Osteoblast (primary cell): Measurements from ENCODE around the gene MDGA2. TPM values are rescaled to one million over a fixed set of nuclear protein-coding genes. Genes with fewer than 3 reads are reported as not detected.

Experiments
- DNase-seq: peaks from one replicate; pipeline ENCODE4 v3.0.0; 2011; ENCODE audit warnings: low spot score, mixed read lengths; ENCODE audit not compliant: insufficient read length; ENCODE audit errors: missing footprints
- H2AFZ ChIP-seq: 2 replicates; pipeline ENCODE4 v1.6.0; 2011; ENCODE audit warnings: mild to moderate bottlenecking, low read length
- H3K27ac ChIP-seq: 2 replicates; pipeline ENCODE4 v1.5.1; 2011; ENCODE audit warnings: mild to moderate bottlenecking, low read depth, low read length, moderate library complexity
- H3K27me3 ChIP-seq: 2 replicates; pipeline ENCODE4 v1.6.0; 2012; ENCODE audit warnings: mild to moderate bottlenecking, control low read depth, inconsistent platforms, low read length, moderate library complexity; ENCODE audit not compliant: insufficient read depth
- H3K36me3 ChIP-seq: 2 replicates; pipeline ENCODE4 v1.5.1; 2011; ENCODE audit warnings: mild to moderate bottlenecking, low read length, control low read depth, moderate library complexity; ENCODE audit not compliant: insufficient read depth
- H3K4me1 ChIP-seq: 2 replicates; pipeline ENCODE4 v1.5.1; 2011; ENCODE audit warnings: mild to moderate bottlenecking, low read length, control low read depth, moderate library complexity; ENCODE audit not compliant: insufficient read depth
- H3K4me2 ChIP-seq: 2 replicates; pipeline ENCODE4 v1.6.0; 2011; ENCODE audit warnings: mild to moderate bottlenecking, low read length; ENCODE audit not compliant: insufficient read depth
- H3K4me3 ChIP-seq: fragments of 200-600 bp; sonication (generic); 3 replicates; pipeline ENCODE4 v1.5.1; 2012; ENCODE audit warnings: mild to moderate bottlenecking, low read length, inconsistent platforms; ENCODE audit not compliant: insufficient read depth
- H3K79me2 ChIP-seq: 2 replicates; pipeline ENCODE4 v1.6.0; 2012; ENCODE audit warnings: mild to moderate bottlenecking, low read length, control low read depth, inconsistent platforms; ENCODE audit not compliant: insufficient read depth
- H3K9me3 ChIP-seq: 2 replicates; pipeline ENCODE4 v1.5.1; 2011; ENCODE audit warnings: low read depth, low read length, control low read depth
- H4K20me1 ChIP-seq: 2 replicates; pipeline ENCODE4 v1.6.0; 2012; ENCODE audit warnings: mild to moderate bottlenecking, low read length, control low read depth; ENCODE audit not compliant: insufficient read depth
- CTCF ChIP-seq: IDR thresholded peaks from 2 replicates; pipeline ENCODE4 v1.5.1; 2011; ENCODE audit warnings: mild to moderate bottlenecking, low read depth, low read length, moderate library complexity; ENCODE audit errors: extremely low read depth
- total RNA-seq: library from RNA; depleted of rRNA; stranded (reverse); fragments of >200 nt; gene quantifications from 2 replicates; pipeline ENCODE4 v1.2.3, GENCODE V29; 2012

MDGA2 gene
- total RNA-seq, 1 donor: not detected

- Histone ChIP-seq H3K79me2 (no peaks in the 10 kb centered on the region), H3K27ac (no peak overlapping the region), H4K20me1 (no peaks in the 10 kb centered on the region), H3K36me3 (no peaks in the 10 kb centered on the region), H3K4me1 (no peaks in the 10 kb centered on the region), H3K27me3 (no peaks in the 10 kb centered on the region), H3K4me2 (no peak overlapping the region), H3K4me3 (no peak overlapping the region), H2AFZ (no peak overlapping the region), H3K9me3 (no peaks in the 10 kb centered on the region)
- DNase-seq: no peak
- TF ChIP-seq CTCF: no peak
Measured at GRCh38 chr14:47557894-47558293, 117.5 kb downstream of the MDGA2 start.

- Histone ChIP-seq H3K27me3 (no peaks in the 10 kb centered on the region), H3K79me2 (no peaks in the 10 kb centered on the region), H3K9me3 (no peaks in the 10 kb centered on the region), H2AFZ (no peak overlapping the region), H3K4me1 (no peaks in the 10 kb centered on the region), H3K27ac (no peak overlapping the region), H3K36me3 (no peaks in the 10 kb centered on the region), H3K4me3 (no peak overlapping the region), H4K20me1 (no peaks in the 10 kb centered on the region), H3K4me2 (no peak overlapping the region)
- DNase-seq: no peak
- TF ChIP-seq CTCF: no peak
Measured at GRCh38 chr14:47555333-47555732, 120.1 kb downstream of the MDGA2 start.

- TF ChIP-seq CTCF: no peak
- H3K27ac ChIP-seq: no peak overlapping the region
- no peak overlapping the region for H3K4me3 ChIP-seq
- H3K79me2 ChIP-seq: no peaks in the 10 kb centered on the region
- no peak overlapping the region for H3K4me2 ChIP-seq
- no peaks in the 10 kb centered on the region for H3K9me3 ChIP-seq
- no peaks in the 10 kb centered on the region for H3K4me1 ChIP-seq
- no peak for DNase-seq
- H3K27me3 ChIP-seq: no peaks in the 10 kb centered on the region
- no peak overlapping the region for H2AFZ ChIP-seq
- no peaks in the 10 kb centered on the region for H3K36me3 ChIP-seq
- no peaks in the 10 kb centered on the region for H4K20me1 ChIP-seq
Measured at GRCh38 chr14:47549886-47550285, 125.5 kb downstream of the MDGA2 start.

GRCh38 chr14:47543459-47543858, 131.9 kb downstream of the MDGA2 start:
- Histone ChIP-seq H3K79me2 (no peaks in the 10 kb centered on the region), H3K36me3 (no peaks in the 10 kb centered on the region), H3K27me3 (no peaks in the 10 kb centered on the region), H3K4me2 (no peak overlapping the region), H3K27ac (no peak overlapping the region), H3K4me3 (no peak overlapping the region), H3K4me1 (no peaks in the 10 kb centered on the region), H2AFZ (no peak overlapping the region), H4K20me1 (no peaks in the 10 kb centered on the region), H3K9me3 (no peaks in the 10 kb centered on the region)
- TF ChIP-seq CTCF: no peak
- no peak for DNase-seq
